Astrocyte of the hippocampus (primary cell): Measurements from ENCODE around the gene SNAP29.
"Not testable (repeated sequence)": the region's sequence is repeated elsewhere in the genome, so short reads cannot be mapped to it uniquely, and the experiment has no call there.

Experiments
- DNase-seq: peaks from one replicate; pipeline ENCODE4 v3.0.0; 2011; ENCODE audit warnings: low read depth, low spot score

Gene SNAP29

DNA sequence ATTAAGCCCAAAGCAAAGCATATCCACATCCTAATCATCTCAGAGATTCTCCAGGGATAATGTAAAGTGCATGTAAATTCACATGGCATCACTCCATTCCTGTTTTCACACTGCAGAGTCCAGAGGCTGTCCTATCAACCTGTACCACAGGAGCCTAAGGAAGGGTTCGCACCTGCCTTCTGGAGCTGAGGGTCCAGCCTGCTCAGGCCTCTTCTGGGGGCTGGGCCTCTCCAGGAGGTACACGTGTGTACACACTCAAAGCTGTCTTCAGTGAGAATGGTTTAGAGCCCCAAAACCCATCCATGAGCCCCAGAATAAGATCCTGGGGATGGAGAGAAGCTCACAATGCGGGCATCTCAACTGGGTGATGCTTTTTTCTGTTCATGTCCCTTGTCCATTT, 24.1 kb upstream of the SNAP29 start:
- no peak for DNase-seq

DNA sequence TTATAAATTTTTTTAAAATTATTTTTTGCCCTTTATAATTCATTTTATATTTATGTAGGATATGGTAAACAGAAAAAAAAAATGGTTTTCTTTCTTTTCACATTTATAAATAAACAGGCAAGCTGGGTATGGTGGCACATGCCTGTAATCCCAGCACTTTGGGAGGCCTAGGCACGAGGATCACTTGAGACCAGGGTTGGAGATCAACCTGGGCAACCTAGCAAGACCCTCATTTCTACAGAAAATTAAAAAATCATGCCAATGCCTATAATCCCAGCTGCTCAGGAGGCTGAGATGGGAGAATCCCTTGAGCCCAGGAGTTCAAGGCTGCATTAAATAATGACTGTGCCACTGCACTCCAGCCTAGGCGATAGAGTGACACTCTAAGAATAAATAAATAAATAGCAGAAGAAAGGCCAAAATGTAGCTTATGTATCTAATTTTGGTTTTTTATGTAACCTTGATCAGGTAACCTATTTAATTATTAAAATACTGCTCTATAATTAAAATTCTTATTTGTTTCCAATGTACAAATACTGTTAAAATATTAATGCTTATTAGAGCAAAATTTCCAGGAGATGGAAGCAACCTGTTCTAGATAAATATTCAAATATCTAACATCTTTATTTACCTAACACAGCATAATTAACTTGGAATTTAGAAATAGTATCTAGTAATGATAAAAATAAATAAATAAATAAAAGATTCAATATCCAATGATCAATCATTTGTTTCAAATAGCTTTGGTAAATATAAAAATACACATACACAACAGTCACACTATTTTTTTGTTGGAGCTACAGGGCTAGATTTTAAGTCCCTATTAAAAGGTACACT, 21.6 kb upstream of the SNAP29 start:
- no peak for DNase-seq

DNA sequence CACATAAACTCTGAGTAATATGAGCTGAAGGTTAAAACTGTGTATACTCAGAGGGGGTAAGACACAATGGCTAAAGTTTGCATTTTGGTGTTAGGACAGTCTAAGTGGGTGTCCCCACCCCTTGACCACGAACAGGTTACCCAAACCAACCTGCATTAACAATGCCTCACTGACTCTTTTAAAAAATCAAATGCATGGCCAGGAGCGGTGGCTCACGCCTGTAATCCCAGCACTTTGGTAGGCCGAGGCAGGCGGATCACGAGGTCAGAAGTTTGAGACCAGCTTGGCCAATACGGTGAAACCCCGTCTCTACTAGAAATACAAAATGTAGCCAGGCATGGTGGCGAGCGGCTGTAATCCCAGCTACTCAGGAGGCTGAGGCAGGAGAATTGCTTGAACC, 19.5 kb upstream of the SNAP29 start:
- DNase-seq = not testable (repeated sequence)

DNA sequence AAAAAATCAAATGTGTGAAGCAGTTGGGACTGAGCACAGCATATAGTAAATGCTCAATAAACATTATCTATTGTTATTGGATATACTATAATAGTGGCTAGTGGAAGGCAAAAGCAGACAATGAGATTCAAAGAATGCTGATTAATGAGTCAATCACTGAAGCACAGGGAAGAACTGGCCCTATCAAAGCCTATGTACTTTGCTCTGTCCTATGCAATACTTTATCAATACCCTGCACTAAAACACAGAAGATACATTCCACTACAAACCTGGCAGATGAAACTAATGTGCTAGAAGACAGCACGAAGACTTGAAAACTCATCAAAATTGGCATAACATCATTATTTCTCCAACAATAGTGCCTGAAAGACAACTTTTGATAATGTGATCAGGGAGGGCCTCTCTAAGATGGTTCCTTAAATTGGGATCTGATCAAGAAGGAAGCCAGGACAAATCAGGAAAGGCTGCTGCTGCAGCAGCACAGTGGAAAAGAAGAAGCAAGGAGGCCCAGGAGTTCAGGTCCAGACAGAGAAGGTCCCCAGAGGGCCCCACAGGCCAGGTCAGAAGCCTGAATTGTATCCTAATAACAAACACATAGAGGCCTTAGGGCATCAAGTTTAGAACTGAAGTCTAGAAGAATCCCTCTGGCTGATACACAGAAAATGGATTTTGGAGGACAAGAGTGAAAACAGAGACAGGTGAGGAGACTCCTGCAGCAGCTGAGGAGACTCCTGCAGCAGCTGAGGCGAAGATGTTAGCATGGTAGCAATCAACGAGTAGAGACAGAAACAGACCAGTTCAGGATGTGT, 18.8 kb upstream of the SNAP29 start:
- DNase-seq = no peak

DNA sequence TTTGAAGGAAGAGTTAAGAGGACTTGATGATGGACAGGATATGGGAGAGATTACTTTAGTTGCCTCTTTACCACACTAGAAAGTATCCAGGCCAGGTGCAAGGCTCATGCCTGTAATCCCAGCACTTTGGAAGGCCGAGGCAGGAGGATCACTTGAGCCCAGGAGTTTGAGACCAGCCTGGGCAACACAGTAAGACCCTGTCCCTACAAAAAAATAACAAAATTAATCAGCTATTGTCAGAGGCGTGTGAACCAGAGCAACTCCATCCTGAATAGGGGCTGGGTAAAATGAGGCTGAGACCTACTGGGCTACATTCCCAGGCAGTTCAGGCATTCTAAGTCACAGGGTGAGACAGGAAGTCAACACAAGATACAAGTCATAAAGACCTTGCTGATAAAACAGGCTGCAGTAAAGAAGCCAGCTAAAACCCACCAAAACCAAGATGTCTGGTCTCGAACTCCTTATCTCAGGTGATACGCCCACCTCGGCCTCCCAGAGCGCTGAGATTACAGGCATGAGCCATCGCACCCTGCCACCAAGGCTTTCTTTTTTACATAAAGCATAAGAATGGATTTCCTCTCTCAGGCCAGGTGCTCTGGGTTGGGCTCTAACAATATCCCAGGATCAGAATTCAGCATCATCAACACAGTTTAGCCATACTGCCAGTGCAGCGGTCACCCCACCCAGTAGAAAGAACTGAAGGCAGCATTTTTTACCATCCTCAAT, 18.0 kb upstream of the SNAP29 start:
- no peak for DNase-seq

DNA sequence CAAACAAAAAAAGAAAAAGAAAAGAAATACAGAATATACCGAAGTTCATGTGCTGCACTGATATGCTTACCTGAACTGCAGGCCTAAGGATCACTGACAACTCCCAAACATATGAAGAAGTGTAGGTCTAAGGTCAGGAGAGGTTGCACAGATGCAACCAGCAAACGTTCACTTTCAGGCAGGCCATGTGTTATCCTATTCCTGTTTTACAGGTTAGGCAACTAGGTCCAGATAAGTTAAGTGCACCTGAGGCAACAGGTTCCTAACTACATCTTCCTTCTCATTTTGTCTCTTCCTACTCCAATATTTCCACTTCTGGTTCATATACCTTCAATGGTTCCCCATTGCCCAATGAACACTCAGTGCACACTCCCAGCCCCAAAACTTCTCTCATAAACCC, 15.3 kb upstream of the SNAP29 start:
- no peak for DNase-seq

DNA sequence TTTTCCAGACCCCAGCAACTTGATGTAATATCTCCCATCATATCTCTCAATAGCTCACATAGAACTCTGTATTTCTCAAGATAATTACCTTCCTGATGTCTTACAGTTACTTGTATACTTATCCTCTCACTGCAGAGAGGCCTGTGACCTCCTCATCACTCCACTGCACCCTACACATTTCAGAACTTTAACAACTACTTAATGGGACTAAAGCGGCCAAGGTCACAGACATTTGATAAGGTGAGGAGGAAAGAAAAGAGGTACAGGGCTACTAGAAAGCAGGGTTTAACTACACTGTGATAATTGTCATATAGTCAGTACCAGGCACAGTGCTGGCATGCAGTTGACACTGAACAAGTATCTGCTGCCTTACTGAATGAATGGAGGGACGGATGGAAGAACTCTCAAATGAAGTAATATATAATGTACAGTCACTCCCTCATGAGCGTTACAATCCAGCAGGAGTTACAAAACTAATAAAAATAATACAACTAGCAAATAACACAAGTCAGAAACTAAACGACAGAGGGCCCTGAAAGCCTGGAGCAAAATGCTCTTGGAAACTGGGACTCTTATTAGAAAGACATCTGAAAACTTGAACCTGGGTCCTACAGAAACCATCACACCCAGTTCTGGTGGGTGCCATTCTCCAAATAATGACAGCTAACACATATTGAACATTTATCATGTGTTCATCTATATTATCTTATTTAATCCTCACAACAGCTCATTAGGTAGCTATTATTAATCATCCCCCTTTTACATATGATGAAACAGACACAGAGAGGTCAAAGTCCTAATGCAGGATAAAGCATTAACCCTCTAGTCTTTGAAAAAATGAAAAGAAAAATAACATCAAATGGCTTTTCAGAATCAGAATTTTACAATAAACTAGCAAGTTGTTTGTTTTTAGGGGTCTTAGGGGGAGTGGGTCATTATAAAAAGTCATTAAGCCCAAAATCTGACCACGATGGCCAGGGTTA, 14.5 kb upstream of the SNAP29 start:
- no peak for DNase-seq

DNA sequence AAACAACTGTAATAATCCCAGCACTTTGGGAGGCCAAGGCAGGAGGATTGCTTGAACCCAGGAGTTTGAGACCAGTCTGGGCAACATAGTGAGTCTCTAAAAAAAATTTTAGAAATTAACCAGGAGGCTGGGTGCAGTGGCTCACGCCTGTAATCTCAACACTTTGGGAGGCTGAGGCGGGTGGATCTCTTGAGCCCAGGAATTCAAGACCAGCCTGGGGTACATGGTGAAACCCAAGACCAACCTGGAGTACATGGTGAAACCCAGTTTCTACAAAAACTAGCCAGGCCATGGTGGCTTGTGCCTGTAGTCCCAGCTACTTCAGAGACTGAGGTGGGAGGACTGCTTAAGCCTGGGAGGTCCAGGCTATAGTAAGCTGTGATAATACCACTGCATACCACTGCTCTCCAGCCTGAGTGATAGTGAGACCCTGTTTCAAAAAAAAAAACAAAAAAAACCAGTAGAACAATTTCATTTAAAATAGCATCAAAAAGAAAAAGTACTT, 11.4 kb upstream of the SNAP29 start:
- DNase-seq = no peak

DNA sequence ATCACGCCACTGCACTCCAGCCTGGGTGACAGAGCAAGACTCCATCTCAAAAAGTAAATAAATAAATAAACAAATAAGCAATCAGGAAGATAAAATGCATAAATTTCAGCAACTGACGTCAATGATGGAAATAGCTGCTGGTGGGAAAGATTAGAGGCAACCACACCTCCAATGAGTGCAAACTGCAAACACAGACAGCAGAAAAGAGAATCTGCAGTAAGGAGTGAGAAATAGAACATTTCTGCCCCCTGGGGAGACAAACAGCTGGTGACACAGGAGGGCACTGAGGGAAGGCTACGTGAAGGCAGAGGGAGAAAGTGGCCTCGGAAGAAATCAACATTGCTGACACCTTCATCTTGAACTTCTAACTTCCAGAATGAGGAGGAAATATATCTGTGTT, 6.7 kb upstream of the SNAP29 start:
- no peak for DNase-seq

DNA sequence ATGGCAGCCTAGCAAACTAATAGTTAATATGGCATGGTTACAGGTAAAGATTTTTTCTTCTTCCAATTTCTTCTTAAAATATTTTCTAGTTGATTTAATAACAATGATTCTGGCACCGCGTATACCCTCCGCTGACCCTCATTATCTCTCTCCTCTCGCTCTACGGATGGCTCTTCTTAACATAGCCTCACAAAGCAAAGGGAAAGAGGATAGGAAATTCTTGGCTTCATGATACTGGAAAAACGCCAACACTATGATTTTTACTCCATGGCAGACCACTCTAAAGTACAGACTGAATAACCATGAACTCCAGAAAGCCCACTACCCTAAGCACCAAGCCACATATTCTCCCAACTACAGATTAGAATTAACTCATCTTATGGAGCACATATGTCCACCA, 6.3 kb upstream of the SNAP29 start:
- no peak for DNase-seq

DNA sequence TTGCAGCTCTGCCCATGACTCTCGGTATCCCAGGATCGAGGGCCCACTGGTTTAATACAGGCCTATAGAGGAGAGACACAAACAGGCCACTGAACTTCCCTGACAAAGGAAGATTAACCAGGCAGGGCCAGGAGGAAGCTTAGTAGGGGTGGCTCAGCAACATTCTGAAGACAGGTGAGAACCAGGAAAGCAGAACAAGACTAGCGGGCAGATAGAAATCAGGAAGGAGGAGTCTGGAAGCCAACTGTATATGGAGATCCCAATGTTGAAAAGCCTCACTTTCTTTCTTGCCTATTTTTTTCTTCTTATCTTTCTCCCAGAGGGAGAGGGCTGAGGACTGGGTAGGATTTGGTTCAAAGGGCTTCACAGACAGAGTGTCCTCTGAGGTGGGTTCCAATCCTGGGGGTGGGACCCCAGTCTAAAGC, 5.6 kb upstream of the SNAP29 start:
- no peak for DNase-seq

DNA sequence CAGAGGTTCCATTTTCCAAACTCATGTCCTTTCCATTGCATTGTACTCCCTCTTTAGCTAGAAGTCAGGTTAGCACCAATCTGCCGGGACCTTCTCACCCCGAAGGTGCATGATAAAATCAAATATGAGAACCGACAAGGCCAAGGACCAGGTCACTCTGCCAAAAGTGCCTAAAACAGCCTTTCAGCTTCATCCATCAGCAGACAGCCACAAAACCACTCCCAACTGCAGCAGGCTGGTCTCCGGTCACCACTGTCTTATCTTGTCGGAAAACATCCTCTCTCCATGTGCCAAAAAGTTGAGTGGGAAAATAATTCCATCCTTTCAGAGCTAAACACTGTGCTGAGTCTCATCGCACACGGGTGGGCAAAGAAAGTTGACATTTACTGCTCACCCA, 1.6 kb upstream of the SNAP29 start:
- DNase-seq = no peak

DNA sequence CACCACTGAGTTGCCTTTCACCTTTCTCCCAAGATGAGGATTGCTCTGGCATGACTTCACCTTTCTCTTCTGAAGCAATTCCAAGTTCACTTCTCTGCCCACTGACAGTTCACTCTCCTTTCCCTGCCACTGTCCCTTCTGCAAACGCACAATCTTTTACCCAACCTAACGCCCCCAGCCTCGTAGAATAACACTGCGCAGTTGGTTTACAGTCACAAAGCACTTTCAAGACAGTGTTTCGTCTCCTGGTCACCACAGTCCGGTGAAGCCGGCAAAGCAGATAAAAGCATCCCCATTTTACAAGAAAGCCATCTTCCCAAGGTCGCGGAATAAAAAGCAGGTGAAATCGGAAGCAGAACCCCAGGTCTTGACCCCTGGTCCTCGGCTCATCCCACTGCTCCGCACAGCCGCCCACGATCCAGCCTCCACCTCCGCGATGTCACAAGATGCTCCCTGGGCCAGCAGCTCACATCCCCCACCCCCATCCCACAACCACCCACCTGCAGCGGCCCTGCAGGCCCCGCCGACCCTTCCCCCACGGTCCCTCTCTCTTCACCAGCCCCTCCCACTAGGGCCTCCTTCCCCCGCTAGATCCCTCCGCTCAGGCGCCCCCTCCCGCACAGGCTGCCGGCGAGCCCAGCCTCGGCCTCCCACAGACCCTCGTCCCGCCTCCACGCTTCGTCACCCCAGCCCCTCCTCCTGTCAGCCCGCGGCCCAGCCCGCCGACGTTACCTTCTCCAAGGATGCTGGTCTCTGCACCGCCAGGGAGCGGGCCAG, 781 bp upstream of the SNAP29 start:
- DNase-seq = peak; percentile 95

DNA sequence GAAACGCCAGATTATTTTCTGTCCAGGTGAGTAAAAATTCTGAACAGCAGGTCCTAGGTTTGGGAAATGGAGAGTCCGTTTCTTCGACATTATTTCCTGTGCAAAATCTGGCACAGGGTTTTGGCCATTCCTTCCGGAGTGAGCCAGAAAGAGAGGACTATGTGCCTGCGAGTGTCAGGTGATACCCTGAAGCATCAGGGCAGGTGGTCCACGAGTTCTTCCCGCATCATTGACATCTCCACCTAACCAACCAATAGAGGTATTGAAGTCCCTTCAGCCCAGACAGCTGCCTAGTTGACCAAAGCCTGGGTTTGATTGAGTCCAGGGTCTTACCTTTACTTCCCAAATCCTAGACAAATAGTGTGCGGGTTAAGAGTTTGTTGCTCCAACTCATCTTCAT, 808 bp downstream of the SNAP29 start:
- DNase-seq = no peak

DNA sequence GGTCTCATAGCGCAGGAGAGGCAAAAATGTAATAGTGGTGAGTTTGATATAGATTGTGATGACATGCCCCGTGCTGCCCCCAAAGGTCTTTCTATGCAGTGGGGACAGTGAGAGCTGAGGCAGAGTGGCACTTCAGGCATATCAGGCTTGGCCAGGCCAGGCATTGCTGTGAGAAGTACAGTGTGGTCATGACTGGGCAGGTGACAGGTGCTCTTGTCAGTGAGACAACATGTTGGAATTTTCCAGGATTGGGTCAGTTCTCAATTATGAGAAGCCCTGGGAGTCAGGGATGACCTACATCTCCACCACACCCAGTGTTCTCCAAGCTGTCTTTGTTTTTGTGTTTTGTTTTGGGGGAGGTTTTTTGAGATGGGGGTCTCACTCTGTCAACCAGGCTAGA, 3.7 kb downstream of the SNAP29 start:
- no peak for DNase-seq

DNA sequence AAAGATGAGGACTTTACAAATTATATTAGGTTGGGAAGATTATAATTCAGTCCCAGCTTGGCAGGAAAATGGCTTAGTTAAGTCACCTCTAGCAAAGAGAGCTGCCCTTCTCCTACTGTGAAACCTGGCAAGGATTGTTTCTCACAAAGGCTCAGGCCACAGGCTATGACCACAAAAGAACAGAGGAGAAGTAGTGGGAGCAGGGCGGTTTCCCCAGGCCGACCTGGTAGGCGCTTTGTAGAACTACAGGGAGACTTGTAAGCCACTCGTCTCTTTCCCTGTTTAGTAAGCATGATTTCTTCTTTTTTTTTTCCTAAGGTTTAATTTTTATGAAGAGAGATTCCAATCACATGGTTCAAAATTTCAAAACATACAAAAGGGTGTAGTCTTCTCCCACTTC, 4.6 kb downstream of the SNAP29 start:
- DNase-seq = peak; percentile 24

DNA sequence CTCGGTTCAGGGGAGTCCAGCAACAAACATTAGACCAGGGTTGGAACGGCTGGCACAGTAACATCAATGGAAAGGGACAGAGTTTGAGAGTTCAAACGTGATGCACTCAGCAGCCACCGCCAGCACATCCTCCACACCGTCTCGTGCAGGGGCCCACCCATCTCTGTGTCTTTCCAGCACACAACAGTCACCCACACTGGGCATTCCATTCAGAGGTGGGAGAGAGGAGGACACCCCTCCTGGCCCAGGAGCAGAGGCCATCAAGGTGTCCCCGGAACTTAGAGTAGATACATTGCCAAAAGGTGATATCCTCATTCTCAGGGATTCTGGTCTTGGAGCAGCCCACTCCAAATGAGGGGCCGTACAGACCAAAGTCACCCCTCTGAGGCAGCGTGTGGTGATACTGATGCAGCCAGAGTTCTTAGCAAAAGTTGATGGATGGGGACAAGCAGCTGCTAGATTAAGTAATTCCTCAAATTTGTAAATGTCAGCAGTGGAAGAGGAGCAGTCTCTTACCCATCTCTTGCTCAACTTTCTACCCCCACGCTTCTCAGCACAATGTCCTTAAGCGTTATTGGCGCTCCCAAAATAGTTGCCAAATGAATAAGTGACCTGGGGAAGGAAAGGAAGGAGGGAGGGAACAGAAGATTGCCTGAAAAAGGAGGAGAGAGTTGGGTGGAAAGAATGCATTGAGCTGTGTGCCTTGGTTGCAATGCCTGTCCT, 5.5 kb downstream of the SNAP29 start:
- DNase-seq = no peak

DNA sequence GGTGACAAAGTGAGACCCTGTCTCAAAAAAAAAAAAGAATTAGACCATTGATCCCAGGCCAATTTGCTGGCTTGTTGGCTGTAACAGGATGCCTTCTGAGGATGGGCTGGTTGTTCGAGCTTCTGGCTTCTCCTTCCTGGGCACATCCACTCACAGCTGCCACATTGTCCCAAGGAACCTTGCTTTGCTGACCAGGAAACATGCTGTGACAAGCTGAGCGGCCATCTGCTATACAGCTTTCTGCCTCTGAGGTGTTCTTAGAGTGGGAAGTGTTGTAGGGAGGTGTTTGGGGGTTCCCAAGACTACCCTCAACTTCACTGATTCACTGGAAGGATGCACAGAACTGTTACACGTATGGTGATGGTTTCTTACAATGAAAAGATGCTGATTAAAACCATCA, 6.5 kb downstream of the SNAP29 start:
- DNase-seq = no peak

DNA sequence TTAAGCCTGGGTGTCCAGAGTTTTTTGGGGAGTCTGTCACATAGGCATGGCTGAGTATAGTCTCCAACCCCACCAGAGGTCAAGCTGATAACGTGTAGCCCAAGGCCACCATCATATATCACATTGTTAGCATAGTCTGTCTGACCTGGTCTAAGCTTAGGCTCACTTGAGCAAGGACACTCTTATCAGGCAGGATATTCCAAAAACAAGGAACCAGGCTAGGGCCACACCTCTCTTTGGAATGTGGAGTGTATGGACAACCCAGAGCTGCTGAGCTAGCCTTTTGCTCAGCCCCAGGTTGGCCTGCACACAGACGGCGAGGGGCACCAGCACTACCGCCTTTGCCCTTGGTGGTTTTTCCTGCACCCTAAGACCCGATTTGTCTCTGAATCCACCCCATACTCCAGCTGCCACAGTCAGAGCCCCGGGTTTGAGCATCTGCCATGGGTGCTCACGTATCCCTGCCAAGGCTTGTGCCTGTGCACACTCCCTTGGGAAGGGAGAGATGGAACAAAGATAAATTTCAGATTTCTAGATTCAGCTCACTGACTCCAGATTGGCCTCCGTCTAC, 7.2 kb downstream of the SNAP29 start:
- no peak for DNase-seq
